HUES64 (cell line): ENCODE results near the gene GNE.
"Not testable (repeated sequence)": the region's sequence is repeated elsewhere in the genome, so short reads cannot be mapped to it uniquely, and the experiment has no call there.

Experiments used
- H3K27ac ChIP-seq: 2 replicates; pipeline ENCODE4 v1.7.0; 2013; ENCODE audit warnings: low read depth, low read length, inconsistent platforms
- H3K27me3 ChIP-seq: 2 replicates; pipeline ENCODE4 v1.6.1; 2013; ENCODE audit warnings: mild to moderate bottlenecking, low read length; ENCODE audit not compliant: insufficient read depth
- H3K36me3 ChIP-seq: 2 replicates; pipeline ENCODE4 v1.6.1; 2013; ENCODE audit warnings: mild to moderate bottlenecking, low read length; ENCODE audit not compliant: insufficient read depth
- H3K4me1 ChIP-seq: 2 replicates; pipeline ENCODE4 v1.6.1; 2013; ENCODE audit warnings: mild to moderate bottlenecking, low read length, moderate library complexity; ENCODE audit not compliant: insufficient read depth
- H3K4me3 ChIP-seq: 2 replicates; pipeline ENCODE4 v1.5.1; 2013; ENCODE audit warnings: mild to moderate bottlenecking, low read length, moderate library complexity
- H3K9ac ChIP-seq: 2 replicates; pipeline ENCODE4 v1.6.1; 2013; ENCODE audit warnings: mild to moderate bottlenecking, low read depth, low read length
- H3K9me3 ChIP-seq: 2 replicates; pipeline ENCODE4 v1.6.1; 2013; ENCODE audit warnings: low read depth, low read length; ENCODE audit not compliant: insufficient read depth
- WGBS: fragments of 150-250, 120-280 bp; methylation state at CpG from one replicate; pipeline ENCODE4 v1.1.7; 2013; ENCODE audit warnings: missing lambda C conversion rate; 5-methylcytosine and 5-hydroxymethylcytosine counted together

Gene GNE

GRCh38 chr9:36264896-36265295 lies 6.6 kb upstream of the GNE start:
- Histone ChIP-seq H3K36me3 (no peaks in the 10 kb centered on the region; the same call in 1 of the 2 replicates), H3K9me3 (no peaks in the 10 kb centered on the region), H3K27ac (no peak overlapping the region), H3K4me3 (no peak overlapping the region), H3K4me1 (no peaks in the 10 kb centered on the region), H3K27me3 (no peaks in the 10 kb centered on the region), H3K9ac (no peak overlapping the region)
- WGBS, result 97% methylated on average over 22 of the region's 22 CpGs

- 90% methylated on average over 2 of the region's 2 CpGs for WGBS
- Histone ChIP-seq H3K4me3 (no peak overlapping the region), H3K36me3 (no peaks in the 10 kb centered on the region; the same call in 1 of the 2 replicates), H3K27ac (no peak overlapping the region), H3K9me3 (no peaks in the 10 kb centered on the region), H3K4me1 (no peaks in the 10 kb centered on the region), H3K9ac (no peak overlapping the region), H3K27me3 (no peaks in the 10 kb centered on the region)
Measured at GRCh38 chr9:36263683-36264082, 5.4 kb upstream of the GNE start.

GRCh38 chr9:36258996-36259533 lies 817 bp upstream of the GNE start:
- peak overlapping the region; percentile 82 for H3K9ac ChIP-seq
- H3K27me3 ChIP-seq, result no peaks in the 10 kb centered on the region
- H3K4me1 ChIP-seq, result no peaks in the 10 kb centered on the region
- no peak overlapping the region for H3K27ac ChIP-seq
- H3K36me3 ChIP-seq, result no peaks in the 10 kb centered on the region
- 82% methylated on average over 7 of the region's 7 CpGs for WGBS
- H3K4me3 ChIP-seq, result peak overlapping the region; percentile 81
- no peaks in the 10 kb centered on the region for H3K9me3 ChIP-seq

GRCh38 chr9:36251428-36251827 lies 6.8 kb downstream of the GNE start:
- Histone ChIP-seq H3K4me1 (no peaks in the 10 kb centered on the region), H3K27me3 (no peaks in the 10 kb centered on the region), H3K4me3 (no peak overlapping the region), H3K9ac (no peak overlapping the region), H3K27ac (no peak overlapping the region), H3K9me3 (no peaks in the 10 kb centered on the region), H3K36me3 (peaks cover 6% of the 10 kb centered on the region; the same call in 1 of the 2 replicates)
- WGBS, result 98% methylated on average over 1 of the region's 1 CpG

- no peak overlapping the region for H3K9ac ChIP-seq
- H3K4me1 ChIP-seq, result no peaks in the 10 kb centered on the region
- no peak overlapping the region for H3K4me3 ChIP-seq
- H3K36me3 ChIP-seq, result peaks cover 17% of the 10 kb centered on the region
- 95% methylated on average over 1 of the region's 1 CpG for WGBS
- no peak overlapping the region for H3K27ac ChIP-seq
- no peaks in the 10 kb centered on the region for H3K9me3 ChIP-seq
- no peaks in the 10 kb centered on the region for H3K27me3 ChIP-seq
Measured at GRCh38 chr9:36250079-36250478, 8.2 kb downstream of the GNE start.

GRCh38 chr9:36249189-36249588 lies 9.1 kb downstream of the GNE start:
- Histone ChIP-seq H3K9me3 (no peaks in the 10 kb centered on the region), H3K4me3 (no peak overlapping the region), H3K4me1 (no peaks in the 10 kb centered on the region), H3K36me3 (peaks cover 20% of the 10 kb centered on the region), H3K9ac (no peak overlapping the region), H3K27me3 (no peaks in the 10 kb centered on the region), H3K27ac (no peak overlapping the region)
- 97% methylated on average over 6 of the region's 6 CpGs for WGBS

- H3K9me3 ChIP-seq, H3K27ac ChIP-seq, H3K4me1 ChIP-seq, H3K9ac ChIP-seq, H3K27me3 ChIP-seq, H3K4me3 ChIP-seq: not testable (repeated sequence)
- peaks cover 28% of the 10 kb centered on the region for H3K36me3 ChIP-seq
- 96% methylated on average over 6 of the region's 8 CpGs for WGBS
Measured at GRCh38 chr9:36248061-36248460, 10.2 kb downstream of the GNE start.

GRCh38 chr9:36247356-36247755 lies 10.9 kb downstream of the GNE start:
- H3K36me3 ChIP-seq, result peaks cover 28% of the 10 kb centered on the region
- no peak overlapping the region for H3K27ac ChIP-seq
- H3K4me3 ChIP-seq, result no peak overlapping the region
- no peak overlapping the region for H3K9ac ChIP-seq
- no peaks in the 10 kb centered on the region for H3K27me3 ChIP-seq
- H3K9me3 ChIP-seq, result no peaks in the 10 kb centered on the region
- H3K4me1 ChIP-seq, result no peaks in the 10 kb centered on the region
- WGBS, result 100% methylated on average over 3 of the region's 3 CpGs

- no peaks in the 10 kb centered on the region for H3K4me1 ChIP-seq
- no peaks in the 10 kb centered on the region for H3K27me3 ChIP-seq
- no peak overlapping the region for H3K4me3 ChIP-seq
- H3K9me3 ChIP-seq, result no peaks in the 10 kb centered on the region
- peaks cover 28% of the 10 kb centered on the region for H3K36me3 ChIP-seq
- no peak overlapping the region for H3K27ac ChIP-seq
- H3K9ac ChIP-seq, result no peak overlapping the region
- WGBS, result 94% methylated on average over 6 of the region's 6 CpGs
Measured at GRCh38 chr9:36245906-36246305, 12.3 kb downstream of the GNE start.

- H3K9me3 ChIP-seq, H3K27ac ChIP-seq, H3K4me1 ChIP-seq, H3K4me3 ChIP-seq, H3K9ac ChIP-seq, H3K27me3 ChIP-seq: not testable (repeated sequence)
- 98% methylated on average over 3 of the region's 3 CpGs for WGBS
- peaks cover 17% of the 10 kb centered on the region; the same call in 1 of the 2 replicates for H3K36me3 ChIP-seq
Measured at GRCh38 chr9:36239675-36240074, 18.6 kb downstream of the GNE start.

GRCh38 chr9:36239205-36239604 lies 19.0 kb downstream of the GNE start:
- H3K9me3 ChIP-seq, H3K27me3 ChIP-seq, H3K4me1 ChIP-seq, H3K27ac ChIP-seq, H3K4me3 ChIP-seq, H3K9ac ChIP-seq: not testable (repeated sequence)
- peaks cover 16% of the 10 kb centered on the region; the same call in 1 of the 2 replicates for H3K36me3 ChIP-seq
- 99% methylated on average over 6 of the region's 7 CpGs for WGBS

GRCh38 chr9:36237230-36237629 lies 21.0 kb downstream of the GNE start:
- 96% methylated on average over 2 of the region's 3 CpGs for WGBS
- no peak overlapping the region for H3K9ac ChIP-seq
- H3K4me1 ChIP-seq, result no peaks in the 10 kb centered on the region
- no peaks in the 10 kb centered on the region for H3K9me3 ChIP-seq
- H3K36me3 ChIP-seq, result peaks cover 25% of the 10 kb centered on the region
- no peak overlapping the region for H3K27ac ChIP-seq
- H3K4me3 ChIP-seq, result no peak overlapping the region
- H3K27me3 ChIP-seq, result no peaks in the 10 kb centered on the region
